K562 (cell line): Measurements from ENCODE around the gene AGO1. TPM values are rescaled to one million over a fixed set of nuclear protein-coding genes. Genes with fewer than 3 reads are reported as not detected.
A peak's percentile ranks its signal among the peaks of the same experiment; 100 is the strongest.

Source experiments
- C11orf30 ChIP-seq: fragments of 450-650 bp; IDR thresholded peaks from 2 replicates; pipeline ENCODE4 v1.6.1; 2016; ENCODE audit warnings: low read depth, mild to moderate bottlenecking
- ETV6 ChIP-seq, 3 experiments: fragments of 150-350 bp in 1 of 3; sonication (generic) in 1 of 3; formaldehyde crosslinking in 1 of 3; IDR thresholded peaks; 2 replicates each; pipeline versions ENCODE4 v1.6.1 to v1.8.0; 2014 to 2022; ENCODE audit warnings: borderline replicate concordance in 2 of 3, low read depth in 2 of 3, antibody characterized with exemption in 1 of 3, low read length in 1 of 3, mild to moderate bottlenecking in 1 of 3, missing genetic modification reagents in 1 of 3
- FOXK2 ChIP-seq, 2 experiments: fragments of 450-650 bp; IDR thresholded peaks in 1 of 2; conservative IDR thresholded peaks in 1 of 2; 2 replicates each; pipeline ENCODE4 v1.6.1; 2016; ENCODE audit warnings: low read depth in 2 of 2, mild to moderate bottlenecking in 1 of 2
- PML ChIP-seq: IDR thresholded peaks from 2 replicates; pipeline ENCODE4 v1.6.1; 2012; ENCODE audit warnings: low read length, inconsistent platforms
- POLR3G ChIP-seq: IDR thresholded peaks from 2 replicates; pipeline ENCODE4 v1.6.1; 2011; ENCODE audit not compliant: insufficient read length, insufficient replicate concordance; ENCODE audit errors: extremely low read depth
- SAP30 ChIP-seq: fragments of 200-600 bp; sonication (generic); IDR thresholded peaks from 2 replicates; pipeline ENCODE4 v1.6.1; 2012; ENCODE audit warnings: borderline replicate concordance, low read depth, mild to moderate bottlenecking, moderate library complexity, low read length, control low read depth, inconsistent platforms; ENCODE audit not compliant: insufficient read depth, poor library complexity, severe bottlenecking
- SP2 ChIP-seq: IDR thresholded peaks from 2 replicates; pipeline ENCODE4 v1.6.1; 2011; ENCODE audit warnings: mild to moderate bottlenecking, low read depth, low read length, moderate library complexity; ENCODE audit not compliant: poor library complexity, severe bottlenecking; ENCODE audit errors: extremely low read depth
- polyA plus RNA-seq, 8 experiments: library from polyadenylated mRNA; depleted of rRNA in 4 of 8; stranded (reverse) in 5 of 8; unstranded in 3 of 8; fragments of >200 nt; fragmentation: Nextera tagmentation in 2 of 8; fragmentation: Illumina TruSeq in 1 of 8; extraction: Ambion mirVana in 2 of 8; extraction: Trizol in 1 of 8; gene quantifications; 2 replicates each; pipeline versions ENCODE4 v1.2.1 to v1.2.3, GENCODE V29; 2011 to 2014; ENCODE audit warnings: inconsistent platforms in 1 of 8, missing spikeins in 1 of 8
- total RNA-seq, 7 experiments: library from RNA; depleted of rRNA in 6 of 7; stranded (reverse); fragments of >200 nt in 6 of 7; fragmentation: Illumina TruSeq in 2 of 7; extraction: Trizol in 2 of 7; gene quantifications; 2 replicates each; pipeline versions ENCODE4 v1.2.1 to v1.2.3, GENCODE V29; 2011 to 2021; ENCODE audit warnings: low replicate concordance in 1 of 7
- TF ChIP-seq, protein P1 (sequence below): fragments of 250-450 bp; sonication (Bioruptor Pico); IDR thresholded peaks from 2 replicates; pipeline ENCODE4 v1.4.0; 2020
- TF ChIP-seq, protein P2 (sequence below): fragments of 450-650 bp; IDR thresholded peaks from 2 replicates; pipeline ENCODE4 v1.6.1; 2016; ENCODE audit warnings: low read depth
- TF ChIP-seq, protein P3 (sequence below): sonication (generic); formaldehyde crosslinking; IDR thresholded peaks from 2 replicates; pipeline ENCODE4 v1.8.0; 2023; ENCODE audit warnings: mild to moderate bottlenecking, missing genetic modification reagents
- TF ChIP-seq, protein P4 (sequence below): sonication (generic); formaldehyde crosslinking; IDR thresholded peaks from 2 replicates; pipeline ENCODE4 v1.8.0; 2022; ENCODE audit warnings: mild to moderate bottlenecking, missing genetic modification reagents

The AGO1 gene
- total and polyA plus RNA-seq, 9 of the 15 experiments (the other 6 are each of a cell fraction or from before 2014, with no cell fraction given), result 7.3 to 64.2 (median 26.0) TPM

DNA sequence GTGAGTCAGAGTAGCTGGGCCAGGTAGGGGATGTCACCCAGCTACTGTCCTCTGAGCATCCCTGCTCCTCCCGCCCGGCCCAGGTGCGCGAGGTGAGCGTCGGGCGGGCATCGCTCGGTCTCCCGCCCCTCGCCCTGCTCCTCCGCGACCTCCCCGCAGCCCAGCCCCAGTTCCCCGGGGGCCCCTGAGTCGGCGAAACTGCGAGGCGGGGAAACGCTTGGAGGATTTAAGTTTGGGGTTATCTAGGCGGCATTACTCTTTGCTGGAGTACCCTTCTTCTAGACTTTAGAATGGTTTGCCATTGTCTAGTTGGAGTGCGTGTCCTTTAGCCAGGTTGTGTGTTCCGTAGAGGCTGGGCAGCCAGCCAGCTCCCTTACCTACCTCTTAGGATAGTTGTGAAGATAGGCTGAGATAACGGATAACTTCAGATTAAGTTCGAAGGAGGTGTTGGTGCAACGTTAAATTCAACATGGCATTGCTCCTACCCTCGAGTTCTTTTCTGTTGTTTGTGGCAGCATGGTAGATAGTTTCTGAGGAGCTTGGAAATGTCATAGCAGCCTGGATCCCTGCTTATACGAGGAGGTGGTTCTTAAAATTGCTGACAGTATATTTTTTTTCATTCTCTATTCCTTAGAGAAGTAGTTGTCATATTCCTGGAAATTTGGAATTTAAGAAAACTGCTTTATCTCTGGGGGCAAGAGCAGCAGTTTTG, 48.6 kb downstream of the AGO1 start (continued):
- TF ChIP-seq ETV6 (IDR thresholded peaks at IDR 0.05; ENCODE audit: borderline replicate concordance in 1 of 2, low read depth in 2 of 2, low read length in 1 of 2) (no peak), ETV6 (CRISPR knock-in tag; IDR thresholded peaks at IDR 0.05; ENCODE audit: borderline replicate concordance) (no peak), C11orf30 (peak; percentile 97), SAP30 (no peak), POLR3G (no peak), PML (no peak), SP2 (no peak), FOXK2 (conservative IDR thresholded peaks at IDR 0.05 in 1 of 2, IDR thresholded peaks at IDR 0.05 in 1 of 2; ENCODE audit: low read depth in 2 of 2) (no peak)
- TF ChIP-seq, protein P1, sequence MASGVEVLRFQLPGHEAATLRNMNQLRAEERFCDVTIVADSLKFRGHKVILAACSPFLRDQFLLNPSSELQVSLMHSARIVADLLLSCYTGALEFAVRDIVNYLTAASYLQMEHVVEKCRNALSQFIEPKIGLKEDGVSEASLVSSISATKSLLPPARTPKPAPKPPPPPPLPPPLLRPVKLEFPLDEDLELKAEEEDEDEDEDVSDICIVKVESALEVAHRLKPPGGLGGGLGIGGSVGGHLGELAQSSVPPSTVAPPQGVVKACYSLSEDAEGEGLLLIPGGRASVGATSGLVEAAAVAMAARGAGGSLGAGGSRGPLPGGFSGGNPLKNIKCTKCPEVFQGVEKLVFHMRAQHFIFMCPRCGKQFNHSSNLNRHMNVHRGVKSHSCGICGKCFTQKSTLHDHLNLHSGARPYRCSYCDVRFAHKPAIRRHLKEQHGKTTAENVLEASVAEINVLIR, result no peak
- TF ChIP-seq, protein P2, sequence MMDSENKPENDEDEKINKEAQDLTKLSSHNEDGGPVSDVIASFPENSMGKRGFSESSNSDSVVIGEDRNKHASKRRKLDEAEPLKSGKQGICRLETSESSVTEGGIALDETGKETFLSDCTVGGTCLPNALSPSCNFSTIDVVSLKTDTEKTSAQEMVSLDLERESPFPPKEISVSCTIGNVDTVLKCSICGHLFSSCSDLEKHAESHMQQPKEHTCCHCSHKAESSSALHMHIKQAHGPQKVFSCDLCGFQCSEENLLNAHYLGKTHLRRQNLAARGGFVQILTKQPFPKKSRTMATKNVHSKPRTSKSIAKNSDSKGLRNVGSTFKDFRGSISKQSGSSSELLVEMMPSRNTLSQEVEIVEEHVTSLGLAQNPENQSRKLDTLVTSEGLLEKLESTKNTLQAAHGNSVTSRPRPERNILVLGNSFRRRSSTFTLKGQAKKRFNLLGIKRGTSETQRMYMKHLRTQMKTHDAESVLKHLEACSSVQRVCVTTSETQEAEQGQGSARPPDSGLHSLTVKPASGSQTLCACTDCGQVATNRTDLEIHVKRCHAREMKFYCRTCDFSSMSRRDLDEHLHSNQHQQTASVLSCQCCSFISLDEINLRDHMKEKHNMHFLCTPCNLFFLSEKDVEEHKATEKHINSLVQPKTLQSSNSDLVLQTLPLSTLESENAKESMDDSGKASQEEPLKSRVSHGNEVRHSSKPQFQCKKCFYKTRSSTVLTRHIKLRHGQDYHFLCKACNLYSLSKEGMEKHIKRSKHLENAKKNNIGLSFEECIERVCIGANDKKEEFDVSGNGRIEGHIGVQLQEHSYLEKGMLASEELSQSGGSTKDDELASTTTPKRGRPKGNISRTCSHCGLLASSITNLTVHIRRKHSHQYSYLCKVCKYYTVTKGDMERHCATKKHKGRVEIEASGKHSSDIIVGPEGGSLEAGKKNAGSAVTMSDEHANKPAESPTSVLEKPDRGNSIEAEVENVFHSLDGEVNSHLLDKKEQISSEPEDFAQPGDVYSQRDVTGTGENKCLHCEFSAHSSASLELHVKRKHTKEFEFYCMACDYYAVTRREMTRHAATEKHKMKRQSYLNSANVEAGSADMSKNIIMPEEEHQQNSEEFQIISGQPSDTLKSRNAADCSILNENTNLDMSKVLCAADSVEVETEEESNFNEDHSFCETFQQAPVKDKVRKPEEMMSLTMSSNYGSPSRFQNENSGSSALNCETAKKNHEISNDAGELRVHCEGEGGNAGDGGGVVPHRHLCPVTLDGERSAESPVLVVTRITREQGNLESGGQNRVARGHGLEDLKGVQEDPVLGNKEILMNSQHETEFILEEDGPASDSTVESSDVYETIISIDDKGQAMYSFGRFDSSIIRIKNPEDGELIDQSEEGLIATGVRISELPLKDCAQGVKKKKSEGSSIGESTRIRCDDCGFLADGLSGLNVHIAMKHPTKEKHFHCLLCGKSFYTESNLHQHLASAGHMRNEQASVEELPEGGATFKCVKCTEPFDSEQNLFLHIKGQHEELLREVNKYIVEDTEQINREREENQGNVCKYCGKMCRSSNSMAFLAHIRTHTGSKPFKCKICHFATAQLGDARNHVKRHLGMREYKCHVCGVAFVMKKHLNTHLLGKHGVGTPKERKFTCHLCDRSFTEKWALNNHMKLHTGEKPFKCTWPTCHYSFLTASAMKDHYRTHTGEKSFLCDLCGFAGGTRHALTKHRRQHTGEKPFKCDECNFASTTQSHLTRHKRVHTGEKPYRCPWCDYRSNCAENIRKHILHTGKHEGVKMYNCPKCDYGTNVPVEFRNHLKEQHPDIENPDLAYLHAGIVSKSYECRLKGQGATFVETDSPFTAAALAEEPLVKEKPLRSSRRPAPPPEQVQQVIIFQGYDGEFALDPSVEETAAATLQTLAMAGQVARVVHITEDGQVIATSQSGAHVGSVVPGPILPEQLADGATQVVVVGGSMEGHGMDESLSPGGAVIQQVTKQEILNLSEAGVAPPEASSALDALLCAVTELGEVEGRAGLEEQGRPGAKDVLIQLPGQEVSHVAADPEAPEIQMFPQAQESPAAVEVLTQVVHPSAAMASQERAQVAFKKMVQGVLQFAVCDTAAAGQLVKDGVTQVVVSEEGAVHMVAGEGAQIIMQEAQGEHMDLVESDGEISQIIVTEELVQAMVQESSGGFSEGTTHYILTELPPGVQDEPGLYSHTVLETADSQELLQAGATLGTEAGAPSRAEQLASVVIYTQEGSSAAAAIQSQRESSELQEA, result no peak
- TF ChIP-seq, protein P3, sequence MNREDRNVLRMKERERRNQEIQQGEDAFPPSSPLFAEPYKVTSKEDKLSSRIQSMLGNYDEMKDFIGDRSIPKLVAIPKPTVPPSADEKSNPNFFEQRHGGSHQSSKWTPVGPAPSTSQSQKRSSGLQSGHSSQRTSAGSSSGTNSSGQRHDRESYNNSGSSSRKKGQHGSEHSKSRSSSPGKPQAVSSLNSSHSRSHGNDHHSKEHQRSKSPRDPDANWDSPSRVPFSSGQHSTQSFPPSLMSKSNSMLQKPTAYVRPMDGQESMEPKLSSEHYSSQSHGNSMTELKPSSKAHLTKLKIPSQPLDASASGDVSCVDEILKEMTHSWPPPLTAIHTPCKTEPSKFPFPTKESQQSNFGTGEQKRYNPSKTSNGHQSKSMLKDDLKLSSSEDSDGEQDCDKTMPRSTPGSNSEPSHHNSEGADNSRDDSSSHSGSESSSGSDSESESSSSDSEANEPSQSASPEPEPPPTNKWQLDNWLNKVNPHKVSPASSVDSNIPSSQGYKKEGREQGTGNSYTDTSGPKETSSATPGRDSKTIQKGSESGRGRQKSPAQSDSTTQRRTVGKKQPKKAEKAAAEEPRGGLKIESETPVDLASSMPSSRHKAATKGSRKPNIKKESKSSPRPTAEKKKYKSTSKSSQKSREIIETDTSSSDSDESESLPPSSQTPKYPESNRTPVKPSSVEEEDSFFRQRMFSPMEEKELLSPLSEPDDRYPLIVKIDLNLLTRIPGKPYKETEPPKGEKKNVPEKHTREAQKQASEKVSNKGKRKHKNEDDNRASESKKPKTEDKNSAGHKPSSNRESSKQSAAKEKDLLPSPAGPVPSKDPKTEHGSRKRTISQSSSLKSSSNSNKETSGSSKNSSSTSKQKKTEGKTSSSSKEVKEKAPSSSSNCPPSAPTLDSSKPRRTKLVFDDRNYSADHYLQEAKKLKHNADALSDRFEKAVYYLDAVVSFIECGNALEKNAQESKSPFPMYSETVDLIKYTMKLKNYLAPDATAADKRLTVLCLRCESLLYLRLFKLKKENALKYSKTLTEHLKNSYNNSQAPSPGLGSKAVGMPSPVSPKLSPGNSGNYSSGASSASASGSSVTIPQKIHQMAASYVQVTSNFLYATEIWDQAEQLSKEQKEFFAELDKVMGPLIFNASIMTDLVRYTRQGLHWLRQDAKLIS (CRISPR knock-in tag), result 0 out of 2 replicates have a peak, but pooled peaks have one; percentile 69
- TF ChIP-seq, protein P4, sequence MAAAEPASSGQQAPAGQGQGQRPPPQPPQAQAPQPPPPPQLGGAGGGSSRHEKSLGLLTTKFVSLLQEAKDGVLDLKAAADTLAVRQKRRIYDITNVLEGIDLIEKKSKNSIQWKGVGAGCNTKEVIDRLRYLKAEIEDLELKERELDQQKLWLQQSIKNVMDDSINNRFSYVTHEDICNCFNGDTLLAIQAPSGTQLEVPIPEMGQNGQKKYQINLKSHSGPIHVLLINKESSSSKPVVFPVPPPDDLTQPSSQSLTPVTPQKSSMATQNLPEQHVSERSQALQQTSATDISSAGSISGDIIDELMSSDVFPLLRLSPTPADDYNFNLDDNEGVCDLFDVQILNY (CRISPR knock-in tag), result no peak
